ENCODE data around the gene VPS50.

Gene VPS50

DNA sequence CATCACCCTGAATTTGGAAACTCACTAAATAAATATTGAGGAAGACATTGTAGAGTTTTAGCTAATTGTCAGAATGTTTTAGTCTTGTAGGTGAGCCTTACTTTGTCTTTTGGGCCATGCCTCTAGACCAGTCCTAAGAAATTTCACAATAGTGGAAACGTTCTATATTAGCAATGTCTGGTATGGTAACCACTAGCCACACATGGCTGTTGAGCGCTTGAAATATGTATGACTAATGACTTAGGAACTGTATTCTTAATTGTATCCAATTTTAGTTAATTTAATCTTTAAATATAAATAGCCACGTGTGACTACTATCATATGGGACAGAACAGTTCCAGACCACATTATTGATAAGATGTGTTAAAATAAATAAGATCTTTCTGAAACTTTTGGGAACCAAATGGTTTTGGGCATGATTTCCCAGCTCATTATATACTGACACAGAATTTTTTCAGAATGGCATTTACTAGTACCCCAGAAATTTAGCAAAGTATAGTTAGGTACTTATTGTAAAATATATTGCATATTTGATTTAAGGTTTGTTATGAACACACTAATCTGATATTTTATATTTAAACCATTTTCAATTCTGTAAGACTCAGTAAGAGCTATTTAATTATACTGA is 95.0 kb downstream of the VPS50 start:
- no peak overlapping the region for H3K4me3 ChIP-seq (ENCODE audit: low read length)
- no peaks in the 10 kb centered on the region for H3K36me3 ChIP-seq (replicated peaks; ENCODE audit: insufficient read depth, low read length)
- no peak overlapping the region for H2AFZ ChIP-seq (ENCODE audit: low read length)
- no peaks in the 10 kb centered on the region for H3K9me2 ChIP-seq (replicated peaks; ENCODE audit: insufficient read depth, low read length)
- no peaks in the 10 kb centered on the region for H3K9me3 ChIP-seq (replicated peaks; ENCODE audit: insufficient read depth, low read length)
- H3K79me2 ChIP-seq (ENCODE audit: low read length) = no peaks in the 10 kb centered on the region
- no peak for DNase-seq
- no peaks in the 10 kb centered on the region for H4K20me1 ChIP-seq (ENCODE audit: insufficient read depth, low read length)
- H3K9ac ChIP-seq (ENCODE audit: low read length) = no peak overlapping the region
- no peaks in the 10 kb centered on the region for H3K27me3 ChIP-seq (replicated peaks; ENCODE audit: insufficient read depth, low read length)
- no peak overlapping the region for H3K4me2 ChIP-seq (ENCODE audit: low read depth, low read length)
- H3K27ac ChIP-seq (ENCODE audit: low read length) = no peak overlapping the region
- TF ChIP-seq, protein P1, sequence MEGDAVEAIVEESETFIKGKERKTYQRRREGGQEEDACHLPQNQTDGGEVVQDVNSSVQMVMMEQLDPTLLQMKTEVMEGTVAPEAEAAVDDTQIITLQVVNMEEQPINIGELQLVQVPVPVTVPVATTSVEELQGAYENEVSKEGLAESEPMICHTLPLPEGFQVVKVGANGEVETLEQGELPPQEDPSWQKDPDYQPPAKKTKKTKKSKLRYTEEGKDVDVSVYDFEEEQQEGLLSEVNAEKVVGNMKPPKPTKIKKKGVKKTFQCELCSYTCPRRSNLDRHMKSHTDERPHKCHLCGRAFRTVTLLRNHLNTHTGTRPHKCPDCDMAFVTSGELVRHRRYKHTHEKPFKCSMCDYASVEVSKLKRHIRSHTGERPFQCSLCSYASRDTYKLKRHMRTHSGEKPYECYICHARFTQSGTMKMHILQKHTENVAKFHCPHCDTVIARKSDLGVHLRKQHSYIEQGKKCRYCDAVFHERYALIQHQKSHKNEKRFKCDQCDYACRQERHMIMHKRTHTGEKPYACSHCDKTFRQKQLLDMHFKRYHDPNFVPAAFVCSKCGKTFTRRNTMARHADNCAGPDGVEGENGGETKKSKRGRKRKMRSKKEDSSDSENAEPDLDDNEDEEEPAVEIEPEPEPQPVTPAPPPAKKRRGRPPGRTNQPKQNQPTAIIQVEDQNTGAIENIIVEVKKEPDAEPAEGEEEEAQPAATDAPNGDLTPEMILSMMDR (IDR thresholded peaks at IDR 0.05; ENCODE audit: low read length) = no peak
- TF ChIP-seq EZH2phosphoT487 (IDR thresholded peaks at IDR 0.05; ENCODE audit: low read length) (no peak), EZH2 (optimal IDR thresholded peaks at IDR 0.05; ENCODE audit: low read depth, low read length) (no peak)
- H3F3A ChIP-seq (ENCODE audit: insufficient read depth, low read length) = no peaks in the 10 kb centered on the region
- H3K4me1 ChIP-seq (ENCODE audit: low read length) = no peaks in the 10 kb centered on the region

GRCh38 chr7:93331706-93332105 is 99.5 kb downstream of the VPS50 start:
- no peak overlapping the region for H3K9ac ChIP-seq (ENCODE audit: low read length)
- no peaks in the 10 kb centered on the region for H3K4me1 ChIP-seq (ENCODE audit: low read length)
- H3K9me3 ChIP-seq (replicated peaks; ENCODE audit: insufficient read depth, low read length) = no peaks in the 10 kb centered on the region
- no peak overlapping the region for H2AFZ ChIP-seq (ENCODE audit: low read length)
- no peaks in the 10 kb centered on the region for H4K20me1 ChIP-seq (ENCODE audit: insufficient read depth, low read length)
- no peaks in the 10 kb centered on the region for H3F3A ChIP-seq (ENCODE audit: insufficient read depth, low read length)
- H3K36me3 ChIP-seq (replicated peaks; ENCODE audit: insufficient read depth, low read length) = no peaks in the 10 kb centered on the region
- H3K4me2 ChIP-seq (ENCODE audit: low read depth, low read length) = no peak overlapping the region
- H3K9me2 ChIP-seq (replicated peaks; ENCODE audit: insufficient read depth, low read length) = no peaks in the 10 kb centered on the region
- no peaks in the 10 kb centered on the region for H3K27me3 ChIP-seq (replicated peaks; ENCODE audit: insufficient read depth, low read length)
- H3K79me2 ChIP-seq (ENCODE audit: low read length) = no peaks in the 10 kb centered on the region
- DNase-seq = no peak
- H3K27ac ChIP-seq (ENCODE audit: low read length) = no peak overlapping the region
- TF ChIP-seq, protein P1 (IDR thresholded peaks at IDR 0.05; ENCODE audit: low read length) = no peak
- no peak for TF ChIP-seq EZH2 (optimal IDR thresholded peaks at IDR 0.05; ENCODE audit: low read depth, low read length)
- TF ChIP-seq EZH2phosphoT487 (IDR thresholded peaks at IDR 0.05; ENCODE audit: low read length) = no peak
- H3K4me3 ChIP-seq (ENCODE audit: low read length) = no peak overlapping the region

DNA sequence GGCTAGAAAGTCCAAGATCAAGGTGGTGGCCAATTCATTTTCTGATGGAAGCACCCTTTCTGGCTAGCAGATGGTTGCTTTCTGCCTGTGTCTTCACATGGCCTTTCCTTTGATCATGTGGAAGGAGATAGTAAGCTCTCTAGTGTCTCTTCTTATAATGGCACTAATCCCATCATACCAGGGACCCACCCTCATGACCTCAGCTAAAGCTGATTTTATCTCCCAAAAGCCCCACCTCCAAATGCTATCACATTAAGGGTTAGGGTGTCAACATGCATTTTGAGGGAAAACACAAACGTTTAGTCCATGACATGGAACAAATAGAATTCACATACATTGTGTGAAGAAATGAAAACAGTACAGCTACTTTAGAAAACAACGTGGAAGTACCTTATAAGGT is 100.0 kb downstream of the VPS50 start:
- Histone ChIP-seq H3K79me2 (ENCODE audit: low read length) (no peaks in the 10 kb centered on the region), H3K4me1 (ENCODE audit: low read length) (no peaks in the 10 kb centered on the region), H3K9ac (ENCODE audit: low read length) (no peak overlapping the region), H3K27ac (ENCODE audit: low read length) (no peak overlapping the region), H3K36me3 (replicated peaks; ENCODE audit: insufficient read depth, low read length) (no peaks in the 10 kb centered on the region), H2AFZ (ENCODE audit: low read length) (no peak overlapping the region), H3K27me3 (replicated peaks; ENCODE audit: insufficient read depth, low read length) (no peaks in the 10 kb centered on the region), H3K4me2 (ENCODE audit: low read depth, low read length) (no peak overlapping the region), H3F3A (ENCODE audit: insufficient read depth, low read length) (no peaks in the 10 kb centered on the region), H3K9me3 (replicated peaks; ENCODE audit: insufficient read depth, low read length) (no peaks in the 10 kb centered on the region), H3K4me3 (ENCODE audit: low read length) (no peak overlapping the region), H4K20me1 (ENCODE audit: insufficient read depth, low read length) (no peaks in the 10 kb centered on the region), H3K9me2 (replicated peaks; ENCODE audit: insufficient read depth, low read length) (no peaks in the 10 kb centered on the region)
- no peak for DNase-seq
- TF ChIP-seq, protein P1 (IDR thresholded peaks at IDR 0.05; ENCODE audit: low read length) = no peak
- no peak for TF ChIP-seq EZH2 (optimal IDR thresholded peaks at IDR 0.05; ENCODE audit: low read depth, low read length)
- no peak for TF ChIP-seq EZH2phosphoT487 (IDR thresholded peaks at IDR 0.05; ENCODE audit: low read length)

Measured in MM.1S (cell line).